SK-N-SH treated with all-trans-retinoic acid at 6 μM for 48 hours (cell line): ENCODE data around the gene SPACA5B.
"Not testable (repeated sequence)": the region's sequence is repeated elsewhere in the genome, so short reads cannot be mapped to it uniquely, and the experiment has no call there.

ENCODE experiments used
- ATAC-seq: fragments of 200-7000 bp; cut with Tn5 transposase; 3 replicates; pipeline ENCODE4 v1.9.1; 2020; ENCODE audit warnings: mild to moderate bottlenecking, moderate library complexity
- ARNTL ChIP-seq: fragments of 450-650 bp; formaldehyde crosslinking; IDR thresholded peaks from 2 replicates; pipeline ENCODE4 v1.5.0; 2020; ENCODE audit warnings: low read depth, mild to moderate bottlenecking, moderate library complexity, borderline replicate concordance
- BACH2 ChIP-seq: fragments of 250-450 bp; sonication (Bioruptor Pico); IDR thresholded peaks from 2 replicates; pipeline ENCODE4 v1.9.0; 2021; ENCODE audit warnings: mild to moderate bottlenecking, borderline replicate concordance
- CREB5 ChIP-seq: fragments of 250-450 bp; sonication (Bioruptor Pico); IDR thresholded peaks from 2 replicates; pipeline ENCODE4 v1.5.1; 2020; ENCODE audit warnings: low read depth, mild to moderate bottlenecking, moderate library complexity
- CSDC2 ChIP-seq: fragments of 250-450 bp; sonication (Bioruptor Pico); IDR thresholded peaks from 2 replicates; pipeline ENCODE4 v1.5.0; 2020; ENCODE audit warnings: mild to moderate bottlenecking, moderate library complexity
- CSRNP3 ChIP-seq: fragments of 250-450 bp; sonication (Bioruptor Pico); IDR thresholded peaks from 2 replicates; pipeline ENCODE4 v1.5.1; 2021; ENCODE audit warnings: mild to moderate bottlenecking, moderate library complexity
- ESRRG ChIP-seq: fragments of 250-450 bp; sonication (Bioruptor Pico); IDR thresholded peaks from 2 replicates; pipeline ENCODE4 v1.6.1; 2021; ENCODE audit warnings: mild to moderate bottlenecking
- GLIS3 ChIP-seq: fragments of 250-450 bp; sonication (Bioruptor Pico); IDR thresholded peaks from 2 replicates; pipeline ENCODE4 v1.5.0; 2020; ENCODE audit warnings: mild to moderate bottlenecking, moderate library complexity
- ISL1 ChIP-seq: fragments of 250-450 bp; sonication (Bioruptor Pico); IDR thresholded peaks from 2 replicates; pipeline ENCODE4 v2.1.2; 2022; ENCODE audit warnings: mild to moderate bottlenecking, moderate library complexity
- OSR1 ChIP-seq: fragments of 250-450 bp; sonication (Bioruptor Pico); IDR thresholded peaks from 2 replicates; pipeline ENCODE4 v1.8.0; 2022; ENCODE audit warnings: moderate library complexity, mild to moderate bottlenecking, inconsistent platforms
- PATZ1 ChIP-seq: fragments of 250-450 bp; sonication (Bioruptor Pico); IDR thresholded peaks from 2 replicates; pipeline ENCODE4 v1.8.0; 2020; ENCODE audit warnings: mild to moderate bottlenecking, moderate library complexity, borderline replicate concordance
- POU6F1 ChIP-seq: fragments of 250-450 bp; sonication (Bioruptor Pico); IDR thresholded peaks from 2 replicates; pipeline ENCODE4 v1.8.0; 2021; ENCODE audit warnings: low read depth, mild to moderate bottlenecking, moderate library complexity, borderline replicate concordance
- PPARA ChIP-seq: fragments of 250-450 bp; sonication (Bioruptor Pico); IDR thresholded peaks from 2 replicates; pipeline ENCODE4 v1.5.0; 2020; ENCODE audit warnings: mild to moderate bottlenecking, borderline replicate concordance
- RARB ChIP-seq: fragments of 250-450 bp; sonication (Bioruptor Pico); IDR thresholded peaks from 2 replicates; pipeline ENCODE4 v1.8.0; 2021; ENCODE audit warnings: mild to moderate bottlenecking, moderate library complexity
- SNAI2 ChIP-seq: fragments of 250-450 bp; sonication (Bioruptor Pico); IDR thresholded peaks from 2 replicates; pipeline ENCODE4 v1.5.0; 2020; ENCODE audit warnings: mild to moderate bottlenecking, moderate library complexity
- TCF4 ChIP-seq: fragments of 250-450 bp; sonication (Bioruptor Pico); IDR thresholded peaks from 2 replicates; pipeline ENCODE4 v1.8.0; 2021; ENCODE audit warnings: mild to moderate bottlenecking, moderate library complexity, borderline replicate concordance
- TOX ChIP-seq: fragments of 250-450 bp; sonication (Bioruptor Pico); IDR thresholded peaks from 2 replicates; pipeline ENCODE4 v1.8.0; 2021; ENCODE audit warnings: mild to moderate bottlenecking, moderate library complexity, borderline replicate concordance
- TSHZ2 ChIP-seq: fragments of 250-450 bp; sonication (Bioruptor Pico); IDR thresholded peaks from 2 replicates; pipeline ENCODE4 v1.5.0; 2020; ENCODE audit warnings: mild to moderate bottlenecking, moderate library complexity
- ZFP3 ChIP-seq: fragments of 250-450 bp; sonication (Bioruptor Pico); IDR thresholded peaks from 2 replicates; pipeline ENCODE4 v1.5.0; 2020; ENCODE audit warnings: mild to moderate bottlenecking, moderate library complexity
- ZFP30 ChIP-seq: fragments of 450-650 bp; formaldehyde crosslinking; IDR thresholded peaks from 2 replicates; pipeline ENCODE4 v1.5.0; 2022; ENCODE audit warnings: mild to moderate bottlenecking, moderate library complexity
- ZNF565 ChIP-seq: fragments of 450-650 bp; formaldehyde crosslinking; conservative IDR thresholded peaks from 2 replicates; pipeline ENCODE4 v1.5.0; 2020; ENCODE audit warnings: low read depth, mild to moderate bottlenecking, moderate library complexity
- ZNF8 ChIP-seq: fragments of 450-650 bp; formaldehyde crosslinking; IDR thresholded peaks from 2 replicates; pipeline ENCODE4 v1.5.0; 2020; ENCODE audit warnings: mild to moderate bottlenecking, moderate library complexity

The SPACA5B gene

GRCh38 chrX:48107717-48108116 is 22.7 kb upstream of the SPACA5B start:
- TF ChIP-seq CSRNP3 (CRISPR knock-in tag) (no peak), TCF4 (CRISPR knock-in tag) (no peak), CREB5 (CRISPR knock-in tag) (no peak), ARNTL (CRISPR knock-in tag) (no peak), ESRRG (CRISPR knock-in tag) (no peak), POU6F1 (CRISPR knock-in tag) (no peak), ZFP3 (CRISPR knock-in tag) (no peak), TOX (CRISPR knock-in tag) (no peak), ZNF8 (no peak), RARB (CRISPR knock-in tag) (no peak), OSR1 (CRISPR knock-in tag) (no peak), PPARA (CRISPR knock-in tag) (no peak), BACH2 (no peak)
- ATAC-seq = no peak

GRCh38 chrX:48125286-48125685 is 5.1 kb upstream of the SPACA5B start:
- not testable (repeated sequence) for ATAC-seq

GRCh38 chrX:48132308-48132844 is 1.9 kb downstream of the SPACA5B start:
- ATAC-seq = not testable (repeated sequence)

- not testable (repeated sequence) for ATAC-seq
Observed at GRCh38 chrX:48139076-48139475, 8.7 kb downstream of the SPACA5B start.

GRCh38 chrX:48141810-48142508 is 11.5 kb downstream of the SPACA5B start:
- ATAC-seq = not testable (repeated sequence)

- ATAC-seq = not testable (repeated sequence)
Observed at GRCh38 chrX:48142697-48143096, 12.3 kb downstream of the SPACA5B start.

- no peak for ATAC-seq
- TF ChIP-seq PPARA (CRISPR knock-in tag) (no peak), ZFP3 (CRISPR knock-in tag) (no peak), SNAI2 (no peak), ZFP30 (CRISPR knock-in tag) (no peak), CSDC2 (no peak), ARNTL (CRISPR knock-in tag) (no peak), ZNF565 (no peak), TSHZ2 (CRISPR knock-in tag) (no peak), TCF4 (CRISPR knock-in tag) (no peak), BACH2 (no peak), CSRNP3 (CRISPR knock-in tag) (no peak), PATZ1 (CRISPR knock-in tag) (no peak), GLIS3 (CRISPR knock-in tag) (no peak), ISL1 (no peak)
Observed at GRCh38 chrX:48153769-48154168, 23.3 kb downstream of the SPACA5B start.
